ENCODE measurements around the gene MTG2. TPM values are rescaled to one million over a fixed set of nuclear protein-coding genes. Genes with fewer than 3 reads are reported as not detected.

The MTG2 gene, protein sequence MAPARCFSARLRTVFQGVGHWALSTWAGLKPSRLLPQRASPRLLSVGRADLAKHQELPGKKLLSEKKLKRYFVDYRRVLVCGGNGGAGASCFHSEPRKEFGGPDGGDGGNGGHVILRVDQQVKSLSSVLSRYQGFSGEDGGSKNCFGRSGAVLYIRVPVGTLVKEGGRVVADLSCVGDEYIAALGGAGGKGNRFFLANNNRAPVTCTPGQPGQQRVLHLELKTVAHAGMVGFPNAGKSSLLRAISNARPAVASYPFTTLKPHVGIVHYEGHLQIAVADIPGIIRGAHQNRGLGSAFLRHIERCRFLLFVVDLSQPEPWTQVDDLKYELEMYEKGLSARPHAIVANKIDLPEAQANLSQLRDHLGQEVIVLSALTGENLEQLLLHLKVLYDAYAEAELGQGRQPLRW
- total RNA-seq (2022) (110 and 111 TPM in 2 replicates), Bru-seq, nascent RNA (percentile 88 among the genes with signal in this experiment), BruChase-seq, experiment 1, labeled RNA remaining after a 2-hour chase (percentile 90 among the genes with signal in this experiment), BruChase-seq, experiment 2, labeled RNA remaining after a 6-hour chase (percentile 90 among the genes with signal in this experiment)
- long read RNA-seq, transcript MTG2-210 (2 exons, 590 nt) = minor isoform, 6 of 84 reads
- long read RNA-seq, transcript MTG2-201 (7 exons, 2,929 nt) = major isoform, 15 of 84 reads
- long read RNA-seq, partial matches to known transcripts = 25 of 84 reads
- long read RNA-seq, other reads (novel, unspliced or antisense) = 38 of 84 reads

DNA sequence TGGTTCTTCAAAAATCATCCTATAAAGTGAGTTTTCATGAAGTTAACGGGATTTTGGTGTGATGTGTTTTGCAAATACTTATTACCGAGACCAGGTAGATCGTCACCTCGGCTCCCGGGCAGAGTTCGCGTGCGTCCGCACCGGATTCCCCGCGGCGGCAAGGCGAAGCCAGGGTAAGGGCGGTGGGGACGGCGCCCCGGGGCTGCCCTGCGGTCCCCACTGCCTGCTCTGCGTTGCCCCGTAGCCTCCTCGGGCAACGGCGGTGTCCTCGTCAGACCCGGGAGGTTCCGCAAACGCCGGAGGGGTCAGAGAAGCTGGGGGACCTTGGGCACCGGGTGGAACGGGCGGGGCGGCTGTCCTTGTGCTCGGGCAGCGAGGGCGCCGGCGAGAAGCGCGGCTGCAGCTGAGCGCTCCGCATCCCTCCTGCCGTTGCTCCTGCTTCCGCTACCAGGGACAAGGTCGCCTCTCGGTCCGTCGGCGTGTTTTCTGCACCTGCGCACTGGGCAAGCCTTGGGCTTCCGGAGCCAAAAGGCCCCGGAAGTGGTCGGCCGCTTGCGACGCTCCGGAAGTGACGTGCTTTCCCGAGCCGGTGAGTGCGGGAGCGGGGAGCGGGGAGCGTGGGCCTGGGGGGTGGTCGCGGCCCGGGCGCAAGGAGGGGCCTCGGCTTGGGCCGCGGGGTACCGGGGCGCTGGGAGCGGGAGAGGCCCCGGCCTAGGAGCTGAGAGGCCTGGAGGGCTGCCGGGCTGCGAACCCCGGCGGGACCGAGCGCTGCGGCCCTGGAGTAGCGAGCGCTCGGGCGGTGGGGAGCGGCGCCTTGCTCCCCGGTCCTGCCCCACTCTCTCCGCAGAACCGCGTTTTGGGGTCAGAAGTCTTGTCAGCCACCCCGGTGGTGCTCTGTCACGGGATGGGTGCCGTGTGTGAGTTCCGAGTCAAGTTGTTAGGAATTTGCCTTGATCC, at the start of gene MTG2:
MTG2 (plus strand) TSS at position 560 of the 957 bp plus-strand sequence. CDS start 10,393 bp downstream, outside the sequence.
- POLR2A ChIA-PET = interaction anchor here (0.7 kb wide), 1 partner anchor 116 kb away, joined by 3 read pairs; no protein-coding TSS in a partner anchor
- H3K4me3 ChIP-seq (ENCODE audit: low read depth, low read length) = peak within 1 kb of the TSS; percentile 80
- no TSS peak for BruUV-seq (replicated peaks)

DNA sequence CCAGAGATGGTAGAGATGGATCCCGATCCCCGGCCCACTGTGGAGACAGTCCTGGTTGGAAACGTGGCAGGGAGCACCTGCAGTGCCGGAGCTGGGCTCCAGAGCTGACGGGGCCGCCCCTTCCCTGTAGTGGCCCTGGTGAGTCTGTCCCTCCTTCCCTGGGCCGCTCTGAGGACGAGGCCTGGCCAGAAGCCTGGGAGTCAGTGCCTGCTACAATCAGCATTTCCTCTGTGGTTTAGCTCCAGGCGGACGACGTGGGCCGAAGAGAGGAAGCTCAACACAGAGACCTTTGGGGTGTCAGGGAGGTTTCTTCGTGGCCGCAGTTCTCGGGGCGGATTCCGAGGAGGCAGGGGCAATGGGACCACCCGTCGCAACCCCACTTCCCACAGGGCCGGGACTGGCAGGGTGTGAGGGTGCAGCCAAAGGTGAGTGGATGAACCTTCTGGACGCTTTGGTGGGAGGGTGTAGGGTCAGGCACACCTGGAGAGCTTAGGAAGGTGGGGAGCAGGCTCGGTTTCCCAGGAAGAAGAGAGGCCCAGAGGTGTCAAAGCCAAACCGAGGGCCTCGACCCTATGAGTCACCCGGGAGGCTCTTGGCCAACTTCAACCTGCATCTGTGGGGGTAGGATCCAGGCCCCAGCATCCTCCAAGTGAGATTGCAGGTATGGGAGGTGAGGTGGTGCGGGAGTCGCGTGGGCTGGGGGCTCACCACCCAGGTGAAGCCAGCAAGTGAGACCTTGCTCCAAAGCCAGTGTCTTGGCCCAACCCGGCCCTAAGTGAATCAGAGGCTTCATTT, 49.6 kb upstream of the MTG2 start:
- no TSS peak for BruUV-seq (replicated peaks)
- Mint-ChIP-seq H3K27me3 (ENCODE audit: insufficient read depth, unreplicated experiment) (no peaks in the 10 kb centered on the region), H3K27ac (ENCODE audit: unreplicated experiment) (peak overlapping the region; percentile 3), H3K9me3 (ENCODE audit: unreplicated experiment) (no peaks in the 10 kb centered on the region), H3K4me3 (ENCODE audit: unreplicated experiment) (no peak overlapping the region), H3K36me3 (ENCODE audit: insufficient read depth, unreplicated experiment) (peaks cover 95% of the 10 kb centered on the region), H3K4me1 (ENCODE audit: low read depth, unreplicated experiment) (no peaks in the 10 kb centered on the region)
- peaks cover 21% of the 10 kb centered on the region for H3K36me3 ChIP-seq (ENCODE audit: control insufficient read depth, insufficient read depth, low read length)
- TF ChIP-seq, protein P1, sequence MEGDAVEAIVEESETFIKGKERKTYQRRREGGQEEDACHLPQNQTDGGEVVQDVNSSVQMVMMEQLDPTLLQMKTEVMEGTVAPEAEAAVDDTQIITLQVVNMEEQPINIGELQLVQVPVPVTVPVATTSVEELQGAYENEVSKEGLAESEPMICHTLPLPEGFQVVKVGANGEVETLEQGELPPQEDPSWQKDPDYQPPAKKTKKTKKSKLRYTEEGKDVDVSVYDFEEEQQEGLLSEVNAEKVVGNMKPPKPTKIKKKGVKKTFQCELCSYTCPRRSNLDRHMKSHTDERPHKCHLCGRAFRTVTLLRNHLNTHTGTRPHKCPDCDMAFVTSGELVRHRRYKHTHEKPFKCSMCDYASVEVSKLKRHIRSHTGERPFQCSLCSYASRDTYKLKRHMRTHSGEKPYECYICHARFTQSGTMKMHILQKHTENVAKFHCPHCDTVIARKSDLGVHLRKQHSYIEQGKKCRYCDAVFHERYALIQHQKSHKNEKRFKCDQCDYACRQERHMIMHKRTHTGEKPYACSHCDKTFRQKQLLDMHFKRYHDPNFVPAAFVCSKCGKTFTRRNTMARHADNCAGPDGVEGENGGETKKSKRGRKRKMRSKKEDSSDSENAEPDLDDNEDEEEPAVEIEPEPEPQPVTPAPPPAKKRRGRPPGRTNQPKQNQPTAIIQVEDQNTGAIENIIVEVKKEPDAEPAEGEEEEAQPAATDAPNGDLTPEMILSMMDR (IDR thresholded peaks at IDR 0.05; ENCODE audit: insufficient read depth in 1 of 2, low read depth in 1 of 2, low read length in 1 of 2, severe bottlenecking in 1 of 2, unreplicated experiment in 1 of 2) = no peak
- no peaks in the 10 kb centered on the region for H3K27me3 ChIP-seq (replicated peaks; ENCODE audit: control insufficient read depth, insufficient read depth, low read length)
- ChIA-PET POLR2A (interaction anchor here (0.5 to 1.0 kb wide), 2 partner anchors 8 to 44 kb away, joined by 3 read pairs; no protein-coding TSS in a partner anchor), CTCF (interaction anchor here (0.6 to 1.0 kb wide), 4 partner anchors 9 to 122 kb away, joined by 3 to 4 read pairs (median 3); no protein-coding TSS in a partner anchor)
- no peaks in the 10 kb centered on the region for H3K9me3 ChIP-seq
- H3K4me3 ChIP-seq (ENCODE audit: low read depth, low read length) = no peak overlapping the region
- no peak for DNase-seq
- intact Hi-C loops (cut with micrococcal nuclease; ENCODE audit: unreplicated experiment) = no loop called here
- no peaks in the 10 kb centered on the region for H3K4me1 ChIP-seq

More for the DNA sequence above, at the start of gene MTG2:
- Histone ChIP-seq H3K9me3 (no peaks in the 10 kb centered on the region), H3K36me3 (ENCODE audit: control insufficient read depth, insufficient read depth, low read length) (no peaks in the 10 kb centered on the region), H3K27me3 (replicated peaks; ENCODE audit: control insufficient read depth, insufficient read depth, low read length) (no peaks in the 10 kb centered on the region), H3K4me1 (peaks cover 23% of the 10 kb centered on the region)
- Mint-ChIP-seq H3K27me3 (ENCODE audit: insufficient read depth, unreplicated experiment) (no peaks in the 10 kb centered on the region), H3K4me1 (ENCODE audit: low read depth, unreplicated experiment) (peaks cover 30% of the 10 kb centered on the region), H3K27ac (ENCODE audit: unreplicated experiment) (peak within 1 kb of the TSS; percentile 99), H3K9me3 (ENCODE audit: unreplicated experiment) (no peaks in the 10 kb centered on the region), H3K36me3 (ENCODE audit: insufficient read depth, unreplicated experiment) (peaks cover 62% of the 10 kb centered on the region), H3K4me3 (ENCODE audit: unreplicated experiment) (peak within 1 kb of the TSS; percentile 96)
- TF ChIP-seq, protein P1 (IDR thresholded peaks at IDR 0.05; ENCODE audit: insufficient read depth in 1 of 2, low read depth in 1 of 2, low read length in 1 of 2, severe bottlenecking in 1 of 2, unreplicated experiment in 1 of 2) = no peak
- CTCF ChIA-PET = interaction anchor here (0.9 kb wide), 1 partner anchor 56 kb away, joined by 3 read pairs; the partner anchor contains the start of gene OSBPL2
- DNase-seq = peak; percentile 100
- intact Hi-C loops (cut with micrococcal nuclease; ENCODE audit: unreplicated experiment) = loop anchor here (1.0 to 2.0 kb wide), 2 partner anchors 39 to 56 kb away; partner anchors contain the start of genes OSBPL2, PSMA7 and SS18L1

All from Caco-2 (cell line).